Prostate gland (tissue), 2 donors: Measurements from ENCODE around the gene RHOT2. TPM values are rescaled to one million over a fixed set of nuclear protein-coding genes. Genes with fewer than 3 reads are reported as not detected.

Source experiments
- DNase-seq: peaks from one replicate; pipeline ENCODE4 v3.0.0-alpha.2; 2019; ENCODE audit warnings: low spot score
- H3K27ac ChIP-seq, 2 donors: fragments of 200-600 bp; sonication (generic); 2 replicates each; pipeline ENCODE4 v1.5.1; 2017 to 2019
- H3K27me3 ChIP-seq: fragments of 200-600 bp; sonication (generic); replicated peaks from 2 replicates; pipeline ENCODE4 v1.5.1; 2019; ENCODE audit not compliant: insufficient read depth
- H3K36me3 ChIP-seq, 2 donors: fragments of 200-600 bp; sonication (generic); 1 replicate in 1 of 2; 2 replicates in 1 of 2; pipeline versions ENCODE4 v1.5.1 to v1.8.1; 2017 to 2019
- H3K4me1 ChIP-seq: fragments of 200-600 bp; sonication (generic); replicated peaks from 2 replicates; pipeline ENCODE4 v1.5.1; 2019
- H3K4me3 ChIP-seq, 2 donors: fragments of 200-600 bp; sonication (generic); 2 replicates each; pipeline ENCODE4 v1.5.1; 2017 to 2019
- H3K9me3 ChIP-seq: fragments of 200-600 bp; sonication (generic); 2 replicates; pipeline ENCODE4 v1.5.1; 2017
- POLR2A ChIP-seq: fragments of 450-650 bp; IDR thresholded peaks from one replicate; pipeline ENCODE4 v1.6.1; 2016; ENCODE audit warnings: antibody characterized with exemption, mild to moderate bottlenecking
- POLR2AphosphoS5 ChIP-seq: sonication (generic); formaldehyde crosslinking; IDR thresholded peaks from one replicate; pipeline ENCODE4 v1.6.1; 2017; ENCODE audit warnings: antibody characterized with exemption
- WGBS: methylation state at CpG from one replicate; pipeline ENCODE4 v1.1.5; 2018; 5-methylcytosine and 5-hydroxymethylcytosine counted together
- intact Hi-C: fragments of 100-400 bp; cut with DNase I; formaldehyde crosslinking; loops from one replicate; pipeline ENCODE4 v1.14.2; 2022
- total RNA-seq, 2 donors: library from RNA; depleted of rRNA; stranded (reverse); fragments of >200 nt; gene quantifications; one replicate each; pipeline ENCODE4 v1.1.0, GENCODE V29; 2016
- TF ChIP-seq, protein P1 (sequence below), 4 experiments: fragments of 200-600 bp in 2 of 4; fragments of 450-650 bp in 2 of 4; sonication (generic) in 2 of 4; IDR thresholded peaks; 1 replicate in 3 of 4; 2 replicates in 1 of 4; pipeline ENCODE4 v1.5.1; 2016 to 2019; ENCODE audit warnings: antibody characterized with exemption in 4 of 4, mild to moderate bottlenecking in 2 of 4, moderate library complexity in 2 of 4

The RHOT2 gene
- total RNA-seq, 2 donors from 2014 or later = 101 to 169 TPM

GRCh38 chr16:716200-716568 lies 48.3 kb downstream of the RHOT2 start:
- Histone ChIP-seq H3K36me3 (no peaks in the 10 kb centered on the region), H3K9me3 (no peaks in the 10 kb centered on the region), H3K27me3 (no peaks in the 10 kb centered on the region), H3K27ac (no peak overlapping the region), H3K4me1 (peaks cover 23% of the 10 kb centered on the region), H3K4me3 (peak overlapping the region in 1 of 2 donors; percentile 51)
- TF ChIP-seq POLR2AphosphoS5 (no peak), POLR2A (no peak)
- TF ChIP-seq, protein P1, sequence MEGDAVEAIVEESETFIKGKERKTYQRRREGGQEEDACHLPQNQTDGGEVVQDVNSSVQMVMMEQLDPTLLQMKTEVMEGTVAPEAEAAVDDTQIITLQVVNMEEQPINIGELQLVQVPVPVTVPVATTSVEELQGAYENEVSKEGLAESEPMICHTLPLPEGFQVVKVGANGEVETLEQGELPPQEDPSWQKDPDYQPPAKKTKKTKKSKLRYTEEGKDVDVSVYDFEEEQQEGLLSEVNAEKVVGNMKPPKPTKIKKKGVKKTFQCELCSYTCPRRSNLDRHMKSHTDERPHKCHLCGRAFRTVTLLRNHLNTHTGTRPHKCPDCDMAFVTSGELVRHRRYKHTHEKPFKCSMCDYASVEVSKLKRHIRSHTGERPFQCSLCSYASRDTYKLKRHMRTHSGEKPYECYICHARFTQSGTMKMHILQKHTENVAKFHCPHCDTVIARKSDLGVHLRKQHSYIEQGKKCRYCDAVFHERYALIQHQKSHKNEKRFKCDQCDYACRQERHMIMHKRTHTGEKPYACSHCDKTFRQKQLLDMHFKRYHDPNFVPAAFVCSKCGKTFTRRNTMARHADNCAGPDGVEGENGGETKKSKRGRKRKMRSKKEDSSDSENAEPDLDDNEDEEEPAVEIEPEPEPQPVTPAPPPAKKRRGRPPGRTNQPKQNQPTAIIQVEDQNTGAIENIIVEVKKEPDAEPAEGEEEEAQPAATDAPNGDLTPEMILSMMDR (IDR thresholded peaks at IDR 0.05) = no peak
- WGBS = 8% methylated on average over 10 of the region's 12 CpGs
- DNase-seq = no peak
- intact Hi-C loops = no loop called here

- intact Hi-C loops = no loop called here
- peaks cover 29% of the 10 kb centered on the region for H3K4me1 ChIP-seq
- H3K4me3 ChIP-seq = no peak overlapping the region
- TF ChIP-seq, protein P1 (IDR thresholded peaks at IDR 0.05) = no peak
- TF ChIP-seq POLR2AphosphoS5 = no peak
- no peak for TF ChIP-seq POLR2A
- no peak overlapping the region for H3K27ac ChIP-seq
- DNase-seq = no peak
- 87% methylated on average over 29 of the region's 29 CpGs for WGBS
- H3K27me3 ChIP-seq = no peaks in the 10 kb centered on the region
- no peaks in the 10 kb centered on the region for H3K36me3 ChIP-seq
- H3K9me3 ChIP-seq = no peaks in the 10 kb centered on the region
These were observed 48.9 kb downstream of the RHOT2 start for GRCh38 chr16:716768-717325.

DNA sequence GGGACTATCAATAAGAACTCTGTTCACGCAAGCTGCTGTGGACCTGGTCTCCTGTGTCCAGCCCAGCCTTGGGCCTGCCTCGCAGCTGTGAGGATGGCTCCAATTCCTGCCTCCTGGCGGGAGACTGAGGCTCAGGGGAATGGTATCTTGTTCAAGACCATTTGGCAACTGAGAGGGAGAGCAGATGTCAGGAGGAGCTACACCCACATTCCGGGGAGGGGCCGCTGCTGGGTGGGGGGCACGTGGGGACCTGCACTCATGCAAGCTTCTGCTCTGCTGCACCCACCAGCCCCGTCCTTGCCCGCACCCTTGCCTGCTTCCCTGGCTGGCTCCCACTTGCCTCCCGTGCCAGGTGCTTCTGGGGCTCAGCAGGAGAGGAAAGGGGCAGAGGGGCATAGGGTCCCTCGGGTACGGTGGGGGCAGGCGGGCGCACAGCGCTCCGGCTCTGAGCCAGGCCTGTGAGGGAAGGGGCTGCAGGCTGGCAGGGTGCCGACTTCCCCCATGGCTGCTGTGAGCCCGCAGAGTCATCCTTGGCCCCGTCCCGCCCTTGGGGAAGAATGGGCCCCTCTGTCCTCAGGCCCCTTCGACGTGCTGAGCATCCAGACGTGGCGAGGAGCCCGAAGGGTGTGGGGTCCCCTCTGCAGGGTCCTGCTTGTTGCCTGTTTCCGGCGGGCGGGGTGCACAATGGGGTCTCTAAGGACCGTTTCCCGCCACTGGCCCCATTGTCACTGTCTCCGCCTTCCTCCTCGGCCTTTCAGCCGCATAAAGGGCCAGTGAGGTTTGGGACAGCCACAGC lies 49.7 kb downstream of the RHOT2 start:
- no peaks in the 10 kb centered on the region for H3K9me3 ChIP-seq
- intact Hi-C loops = no loop called here
- no peaks in the 10 kb centered on the region for H3K36me3 ChIP-seq
- no peak overlapping the region for H3K4me3 ChIP-seq
- 78% methylated on average over 32 of the region's 32 CpGs for WGBS
- H3K27ac ChIP-seq = no peak overlapping the region
- no peak for DNase-seq
- H3K27me3 ChIP-seq = no peaks in the 10 kb centered on the region
- peaks cover 29% of the 10 kb centered on the region for H3K4me1 ChIP-seq
- no peak for TF ChIP-seq POLR2A
- TF ChIP-seq POLR2AphosphoS5 = no peak
- TF ChIP-seq, protein P1 (IDR thresholded peaks at IDR 0.05) = no peak

- Histone ChIP-seq H3K27ac (no peak overlapping the region), H3K36me3 (no peaks in the 10 kb centered on the region), H3K4me1 (peaks cover 29% of the 10 kb centered on the region), H3K4me3 (no peak overlapping the region), H3K27me3 (no peaks in the 10 kb centered on the region), H3K9me3 (no peaks in the 10 kb centered on the region)
- intact Hi-C loops = no loop called here
- DNase-seq = no peak
- TF ChIP-seq POLR2A (no peak), POLR2AphosphoS5 (no peak)
- TF ChIP-seq, protein P1 (IDR thresholded peaks at IDR 0.05) = no peak
- 91% methylated on average over 9 of the region's 9 CpGs for WGBS
These were observed 50.5 kb downstream of the RHOT2 start for GRCh38 chr16:718389-718788.

DNA sequence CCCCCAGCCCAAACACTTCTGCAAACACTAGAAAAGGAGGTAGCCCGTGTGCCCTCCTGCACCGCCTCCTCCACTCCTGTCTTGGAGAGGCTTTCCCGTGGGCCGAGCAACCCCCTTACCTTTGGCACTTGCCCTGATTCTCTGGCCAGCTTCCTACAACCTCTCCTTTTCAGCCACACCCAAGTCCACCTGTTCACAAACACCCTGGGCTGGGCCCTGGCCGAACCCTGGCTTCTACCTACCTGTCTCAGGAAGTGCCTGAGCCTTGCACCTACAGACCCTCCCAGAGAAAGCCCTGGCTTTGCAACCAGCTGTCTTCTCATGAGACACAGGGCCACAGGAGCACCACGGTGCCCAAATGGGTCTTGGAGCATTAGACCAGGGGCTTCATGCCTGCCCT lies 51.0 kb downstream of the RHOT2 start:
- intact Hi-C loops = no loop called here
- Histone ChIP-seq H3K4me3 (no peak overlapping the region), H3K9me3 (no peaks in the 10 kb centered on the region), H3K27me3 (no peaks in the 10 kb centered on the region), H3K4me1 (peaks cover 29% of the 10 kb centered on the region), H3K27ac (no peak overlapping the region), H3K36me3 (no peaks in the 10 kb centered on the region)
- no peak for DNase-seq
- TF ChIP-seq, protein P1 (IDR thresholded peaks at IDR 0.05) = no peak
- TF ChIP-seq POLR2AphosphoS5 = no peak
- TF ChIP-seq POLR2A = no peak
- 84% methylated on average over 6 of the region's 6 CpGs for WGBS
